GM18502 (cell line): ENCODE data around the gene SNX8.
"Not testable (repeated sequence)": the region's sequence is repeated elsewhere in the genome, so short reads cannot be mapped to it uniquely, and the experiment has no call there.

Experiments used
- ATAC-seq: cut with Tn5 transposase; IDR thresholded peaks from one replicate; pipeline ENCODE4 v1.9.1; 2021; ENCODE audit warnings: mild to moderate bottlenecking; ENCODE audit not compliant: unreplicated experiment, poor library complexity

SNX8 gene

GRCh38 chr7:2331707-2332106 is 17.5 kb upstream of the SNX8 start:
- ATAC-seq, result no peak

- no peak for ATAC-seq
These were observed 16.3 kb upstream of the SNX8 start for GRCh38 chr7:2330493-2330892.

GRCh38 chr7:2326951-2327350 is 12.7 kb upstream of the SNX8 start:
- ATAC-seq, result no peak

- ATAC-seq, result no peak
These were observed 10.9 kb upstream of the SNX8 start for GRCh38 chr7:2325162-2325561.

- ATAC-seq, result no peak
These were observed 6.8 kb upstream of the SNX8 start for GRCh38 chr7:2321020-2321419.

GRCh38 chr7:2317556-2318293 is 3.5 kb upstream of the SNX8 start:
- ATAC-seq, result no peak

GRCh38 chr7:2316578-2316977 is 2.3 kb upstream of the SNX8 start:
- no peak for ATAC-seq

GRCh38 chr7:2315787-2316186 is 1.5 kb upstream of the SNX8 start:
- ATAC-seq, result no peak

- not testable (repeated sequence) for ATAC-seq
These were observed 802 bp upstream of the SNX8 start for GRCh38 chr7:2314956-2315530.

GRCh38 chr7:2313450-2314208 is 612 bp downstream of the SNX8 start:
- peak; percentile 7 for ATAC-seq

- ATAC-seq, result no peak
These were observed 1.8 kb downstream of the SNX8 start for GRCh38 chr7:2312267-2312929.

- ATAC-seq, result no peak
These were observed 4.3 kb downstream of the SNX8 start for GRCh38 chr7:2309889-2310331.

GRCh38 chr7:2307690-2308107 is 6.5 kb downstream of the SNX8 start:
- ATAC-seq, result peak; percentile 61

- ATAC-seq, result no peak
These were observed 7.6 kb downstream of the SNX8 start for GRCh38 chr7:2306688-2307087.

GRCh38 chr7:2305258-2305657 is 9.0 kb downstream of the SNX8 start:
- not testable (repeated sequence) for ATAC-seq

GRCh38 chr7:2303520-2303919 is 10.7 kb downstream of the SNX8 start:
- ATAC-seq, result not testable (repeated sequence)

- ATAC-seq, result not testable (repeated sequence)
These were observed 11.4 kb downstream of the SNX8 start for GRCh38 chr7:2302743-2303397.

- no peak for ATAC-seq
These were observed 12.8 kb downstream of the SNX8 start for GRCh38 chr7:2301511-2301863.

GRCh38 chr7:2299870-2300512 is 14.2 kb downstream of the SNX8 start:
- ATAC-seq, result no peak
